ENCODE data around the gene CHD9. TPM values are rescaled to one million over a fixed set of nuclear protein-coding genes. Genes with fewer than 3 reads are reported as not detected.

Gene CHD9
- total RNA-seq, 1 donor from 2014 or later: 81.4 TPM

DNA sequence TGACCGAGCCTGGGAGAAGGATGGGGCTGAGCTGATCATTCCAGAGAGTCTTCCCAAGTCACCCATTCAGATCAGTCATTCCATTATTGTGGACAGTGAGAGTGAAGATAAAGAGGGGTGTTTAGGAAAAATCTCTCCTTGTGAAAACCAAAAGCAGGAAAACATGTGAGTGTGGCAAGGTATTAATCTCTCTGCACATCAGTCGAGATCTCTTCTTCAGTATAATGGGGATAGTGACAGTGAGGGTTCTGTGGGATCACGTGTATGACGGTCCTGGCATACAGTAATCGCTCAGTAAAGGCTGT, 35.4 kb downstream of the CHD9 start:
- intact Hi-C loops (cut with DNase I): no loop called here

DNA sequence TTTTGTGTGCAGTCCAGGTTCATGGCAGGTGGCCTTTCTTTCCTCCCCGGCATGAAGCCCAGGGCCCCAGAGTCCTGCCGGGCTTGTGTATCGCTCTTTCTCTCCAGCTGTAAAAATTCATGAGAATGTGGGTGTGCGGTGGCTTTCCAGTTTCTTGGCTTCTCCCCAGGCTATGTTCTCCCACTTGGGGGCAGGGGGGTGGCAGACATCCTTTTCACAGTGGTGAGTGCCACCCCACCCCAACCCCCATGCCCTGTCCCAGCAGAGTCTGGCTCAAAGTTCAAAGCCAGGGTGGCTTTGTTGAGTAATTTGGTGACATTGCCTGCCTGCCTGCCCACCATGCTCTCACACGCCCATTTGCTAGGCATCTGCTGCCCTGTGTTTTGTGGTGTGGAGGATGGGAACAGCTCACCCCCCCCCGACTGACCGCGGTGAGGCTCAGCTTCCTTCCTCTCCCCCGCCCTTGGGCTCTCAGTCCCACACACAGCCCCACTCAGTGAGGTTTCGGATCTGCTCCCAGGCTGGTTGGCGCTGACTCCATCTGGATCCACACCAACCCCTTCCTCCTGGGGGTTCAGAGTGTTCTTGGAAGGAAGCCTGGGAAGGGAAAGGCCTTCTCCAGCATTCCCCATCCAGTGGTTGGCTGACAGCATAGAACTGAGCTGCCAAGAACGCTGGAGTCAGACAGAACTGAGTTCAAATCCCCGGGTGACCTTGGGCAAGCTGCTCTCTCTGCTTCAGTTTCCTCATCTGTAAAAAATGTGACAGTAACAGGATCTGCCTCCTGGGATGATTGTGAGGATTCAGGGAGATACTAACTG, 36.0 kb downstream of the CHD9 start:
- TF ChIP-seq, protein P1, sequence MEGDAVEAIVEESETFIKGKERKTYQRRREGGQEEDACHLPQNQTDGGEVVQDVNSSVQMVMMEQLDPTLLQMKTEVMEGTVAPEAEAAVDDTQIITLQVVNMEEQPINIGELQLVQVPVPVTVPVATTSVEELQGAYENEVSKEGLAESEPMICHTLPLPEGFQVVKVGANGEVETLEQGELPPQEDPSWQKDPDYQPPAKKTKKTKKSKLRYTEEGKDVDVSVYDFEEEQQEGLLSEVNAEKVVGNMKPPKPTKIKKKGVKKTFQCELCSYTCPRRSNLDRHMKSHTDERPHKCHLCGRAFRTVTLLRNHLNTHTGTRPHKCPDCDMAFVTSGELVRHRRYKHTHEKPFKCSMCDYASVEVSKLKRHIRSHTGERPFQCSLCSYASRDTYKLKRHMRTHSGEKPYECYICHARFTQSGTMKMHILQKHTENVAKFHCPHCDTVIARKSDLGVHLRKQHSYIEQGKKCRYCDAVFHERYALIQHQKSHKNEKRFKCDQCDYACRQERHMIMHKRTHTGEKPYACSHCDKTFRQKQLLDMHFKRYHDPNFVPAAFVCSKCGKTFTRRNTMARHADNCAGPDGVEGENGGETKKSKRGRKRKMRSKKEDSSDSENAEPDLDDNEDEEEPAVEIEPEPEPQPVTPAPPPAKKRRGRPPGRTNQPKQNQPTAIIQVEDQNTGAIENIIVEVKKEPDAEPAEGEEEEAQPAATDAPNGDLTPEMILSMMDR (IDR thresholded peaks at IDR 0.05): no peak
- peak; percentile 89 for DNase-seq
- Histone ChIP-seq H3K4me3 (no peak overlapping the region), H3K9me3 (no peaks in the 10 kb centered on the region), H3K4me1 (peaks cover 74% of the 10 kb centered on the region), H3K27ac (peak overlapping the region; percentile 80), H3K27me3 (no peaks in the 10 kb centered on the region), H3K36me3 (no peaks in the 10 kb centered on the region)
- peak; percentile 90 for ATAC-seq
- intact Hi-C loops (cut with DNase I): no loop called here

More for the DNA sequence above, 35.4 kb downstream of the CHD9 start:
- DNase-seq (no peak), ATAC-seq (no peak)
- H3K27me3 ChIP-seq: no peaks in the 10 kb centered on the region
- H3K27ac ChIP-seq: peak overlapping the region; percentile 80
- TF ChIP-seq, protein P1 (IDR thresholded peaks at IDR 0.05): no peak
- peaks cover 80% of the 10 kb centered on the region for H3K4me1 ChIP-seq
- no peaks in the 10 kb centered on the region for H3K36me3 ChIP-seq
- no peak overlapping the region for H3K4me3 ChIP-seq
- no peaks in the 10 kb centered on the region for H3K9me3 ChIP-seq

DNA sequence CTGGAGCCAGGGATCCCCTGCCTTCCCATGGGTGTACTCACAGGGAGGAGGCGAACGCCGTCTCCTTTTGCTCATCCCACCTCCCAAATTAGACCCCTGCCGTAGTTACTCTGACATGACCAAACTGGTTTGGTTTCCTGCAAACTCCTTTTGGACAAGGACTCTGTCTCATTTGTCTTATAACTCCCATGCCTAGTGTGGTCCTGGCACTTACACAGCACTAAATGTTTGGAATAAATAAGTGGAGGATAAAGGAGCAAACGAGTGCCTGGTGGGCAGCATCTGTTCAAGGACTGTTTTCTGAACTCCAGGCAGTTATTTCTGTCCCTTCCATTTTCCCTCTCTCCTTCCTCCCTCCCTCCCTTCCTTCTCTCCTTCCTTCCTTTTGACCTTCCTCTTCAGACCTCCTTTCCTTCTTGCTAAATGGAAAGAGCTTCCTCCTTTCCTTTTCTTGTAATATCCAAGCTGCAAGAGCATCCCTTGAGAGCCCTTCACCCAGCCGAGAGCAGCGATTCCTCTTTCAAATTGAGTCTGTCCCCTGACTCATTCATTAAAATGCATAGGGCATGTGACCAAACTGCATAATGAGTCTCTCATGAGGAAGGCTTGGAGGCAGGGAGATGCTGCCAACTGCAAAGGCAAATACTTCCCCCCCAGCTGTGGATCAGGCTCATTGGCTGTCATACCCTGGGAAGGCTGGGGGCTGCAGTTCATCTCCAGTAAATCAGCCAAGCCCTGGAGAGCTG, 36.8 kb downstream of the CHD9 start:
- DNase-seq (no peak), ATAC-seq (peak; percentile 48)
- no peaks in the 10 kb centered on the region for H3K36me3 ChIP-seq
- intact Hi-C loops (cut with DNase I): no loop called here
- H3K27ac ChIP-seq: peak overlapping the region; percentile 80
- peaks cover 67% of the 10 kb centered on the region for H3K4me1 ChIP-seq
- no peak overlapping the region for H3K4me3 ChIP-seq
- TF ChIP-seq, protein P1 (IDR thresholded peaks at IDR 0.05): no peak
- no peaks in the 10 kb centered on the region for H3K27me3 ChIP-seq
- no peaks in the 10 kb centered on the region for H3K9me3 ChIP-seq

DNA sequence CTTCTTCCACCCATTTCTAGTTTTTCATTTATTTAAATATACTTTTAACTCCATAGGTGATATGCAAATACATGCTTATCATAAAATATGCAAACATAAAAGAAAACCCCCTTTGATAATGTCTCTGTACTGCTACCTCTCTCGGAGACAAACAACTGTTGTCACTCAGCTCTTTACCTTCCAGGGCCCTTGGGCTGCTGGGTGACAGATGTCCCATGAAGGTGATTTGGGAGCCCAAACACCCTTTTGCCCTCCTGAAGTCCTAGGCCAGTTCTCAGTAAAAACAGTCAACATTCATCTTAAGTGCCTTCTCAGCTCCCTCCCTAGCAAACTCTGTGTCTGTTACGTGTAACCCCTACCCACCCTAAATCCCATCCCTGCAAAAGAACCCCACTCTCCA, 37.5 kb downstream of the CHD9 start:
- H3K27me3 ChIP-seq: no peaks in the 10 kb centered on the region
- H3K9me3 ChIP-seq: no peaks in the 10 kb centered on the region
- DNase-seq: no peak
- H3K27ac ChIP-seq: peak overlapping the region; percentile 80
- no peaks in the 10 kb centered on the region for H3K36me3 ChIP-seq
- TF ChIP-seq, protein P1 (IDR thresholded peaks at IDR 0.05): no peak
- ATAC-seq: no peak
- H3K4me1 ChIP-seq: peaks cover 60% of the 10 kb centered on the region
- no peak overlapping the region for H3K4me3 ChIP-seq
- intact Hi-C loops (cut with DNase I): no loop called here

DNA sequence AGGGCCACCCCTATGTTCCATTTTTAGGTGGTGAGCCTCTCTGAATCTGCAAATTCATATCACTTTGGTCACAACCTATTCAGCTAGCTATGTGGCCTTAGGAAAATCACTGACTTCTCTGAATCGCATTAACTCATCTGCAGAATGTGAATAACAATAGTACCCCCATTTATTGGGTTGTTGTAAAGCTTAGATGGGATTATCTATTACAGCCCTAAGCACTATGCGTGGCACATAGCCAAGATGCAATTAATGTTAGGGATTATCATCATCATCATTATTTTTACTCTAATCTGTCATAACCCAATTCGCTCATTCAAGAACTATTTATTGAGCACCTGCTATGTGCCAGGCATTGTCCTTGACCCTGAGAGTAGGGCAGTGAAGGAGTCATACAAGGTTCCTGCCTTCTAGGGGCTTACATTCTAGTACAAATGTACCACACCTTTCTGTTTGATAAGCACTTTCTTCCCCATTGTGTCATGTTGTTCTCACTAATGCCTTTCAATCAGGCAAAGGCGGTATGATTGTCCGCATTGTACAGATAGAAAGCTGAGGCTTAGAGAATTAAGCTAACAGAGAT, 38.5 kb downstream of the CHD9 start:
- Histone ChIP-seq H3K4me1 (peaks cover 65% of the 10 kb centered on the region), H3K4me3 (no peak overlapping the region), H3K9me3 (no peaks in the 10 kb centered on the region), H3K27ac (peak overlapping the region; percentile 80), H3K36me3 (no peaks in the 10 kb centered on the region), H3K27me3 (no peaks in the 10 kb centered on the region)
- DNase-seq (no peak), ATAC-seq (no peak)
- TF ChIP-seq, protein P1 (IDR thresholded peaks at IDR 0.05): no peak
- intact Hi-C loops (cut with DNase I): no loop called here

Measured in upper lobe of right lung (tissue), 1 donor.